Stimulated activated CD4-positive, alpha-beta T cell treated with anti-CD3 and anti-CD28 coated beads, Interleukin-4, amount 100 ng/mL, for 48 hours (primary cell): ENCODE data around the gene ISCU.

ENCODE experiments used
- DNase-seq, 2 donors: peaks; one replicate each; pipeline ENCODE4 v3.0.0-alpha.2; 2020; ENCODE audit warnings: low read depth in 2 of 2

Gene ISCU

GRCh38 chr12:108603743-108604142, 41.3 kb downstream of the ISCU start:
- DNase-seq, result no peak

GRCh38 chr12:108604208-108604941, 42.0 kb downstream of the ISCU start:
- no peak for DNase-seq

DNA sequence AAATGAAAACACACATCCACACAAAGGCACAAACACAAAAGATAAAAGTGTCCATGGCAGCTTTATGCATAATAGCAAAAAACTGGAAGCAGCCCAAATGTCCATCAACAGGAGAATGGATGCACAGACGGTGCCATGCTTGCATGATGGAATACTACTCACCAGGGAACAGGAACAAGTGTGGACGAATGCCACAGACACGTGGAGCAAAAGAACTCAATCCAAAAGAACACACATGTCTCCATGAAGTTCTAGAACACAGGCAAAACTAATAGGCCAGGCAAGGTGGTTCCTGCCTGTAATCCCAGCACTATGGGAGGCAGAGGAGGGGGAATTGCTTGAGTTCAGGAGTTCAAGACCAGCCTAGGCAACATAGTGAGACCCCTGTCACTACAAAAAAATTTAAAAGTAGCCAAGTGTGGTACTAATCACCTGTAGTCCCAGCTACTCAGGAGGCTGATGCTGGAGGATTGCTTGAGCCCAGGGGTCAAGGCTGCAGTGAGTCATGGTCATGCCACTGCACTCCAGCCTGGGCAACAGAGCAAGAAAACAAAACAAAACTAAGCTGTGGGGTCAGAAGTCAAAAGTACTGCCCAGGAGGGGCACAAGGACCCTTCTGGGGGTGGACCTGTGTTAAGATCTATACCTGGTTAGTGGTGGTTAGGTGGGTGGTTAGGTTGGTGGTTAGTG, 42.7 kb downstream of the ISCU start:
- DNase-seq, result no peak

GRCh38 chr12:108605690-108606406, 43.5 kb downstream of the ISCU start:
- no peak for DNase-seq

GRCh38 chr12:108606492-108606891, 44.1 kb downstream of the ISCU start:
- no peak for DNase-seq

GRCh38 chr12:108607981-108608600, 45.7 kb downstream of the ISCU start:
- no peak for DNase-seq

- no peak for DNase-seq
Measured at GRCh38 chr12:108608616-108609015, 46.2 kb downstream of the ISCU start.

DNA sequence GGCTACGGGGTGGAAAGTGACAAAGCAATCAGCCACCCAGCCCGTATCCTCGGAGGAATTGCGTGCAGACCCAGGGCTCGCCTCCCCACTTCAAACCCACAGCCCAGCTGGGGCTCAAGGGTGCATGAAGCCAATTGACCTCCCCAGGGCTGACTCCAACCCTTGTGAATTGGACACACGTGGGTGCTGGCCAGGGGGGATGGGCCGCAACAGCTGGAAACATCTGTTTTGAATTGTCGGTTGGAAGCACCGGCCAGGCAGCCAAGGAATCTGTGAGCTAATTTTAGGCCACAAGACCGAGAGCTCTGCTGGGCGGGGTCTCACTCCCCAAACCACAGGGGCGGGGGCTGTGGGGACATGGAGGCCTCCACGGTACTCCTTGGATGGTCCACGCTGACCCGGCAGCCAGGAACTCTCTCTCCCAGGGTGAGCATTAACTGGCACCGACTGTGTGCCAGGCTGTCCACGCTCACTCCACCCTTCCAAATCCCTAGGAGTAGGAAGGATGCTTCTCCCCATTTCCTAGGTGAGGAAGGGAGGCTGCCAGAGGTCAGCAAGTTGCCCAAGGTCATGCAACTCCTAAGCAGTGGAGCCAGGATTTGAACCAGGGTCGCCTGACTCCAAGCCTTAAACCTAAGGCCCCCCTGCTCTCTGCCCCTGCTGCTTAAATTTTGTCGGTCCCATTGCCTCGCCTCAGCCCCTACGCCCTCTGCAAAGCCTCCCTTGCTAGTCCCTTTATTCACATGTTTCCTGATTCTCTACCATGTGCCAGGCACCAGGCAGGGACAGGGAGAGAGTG, 47.3 kb downstream of the ISCU start:
- DNase-seq, result no peak

DNA sequence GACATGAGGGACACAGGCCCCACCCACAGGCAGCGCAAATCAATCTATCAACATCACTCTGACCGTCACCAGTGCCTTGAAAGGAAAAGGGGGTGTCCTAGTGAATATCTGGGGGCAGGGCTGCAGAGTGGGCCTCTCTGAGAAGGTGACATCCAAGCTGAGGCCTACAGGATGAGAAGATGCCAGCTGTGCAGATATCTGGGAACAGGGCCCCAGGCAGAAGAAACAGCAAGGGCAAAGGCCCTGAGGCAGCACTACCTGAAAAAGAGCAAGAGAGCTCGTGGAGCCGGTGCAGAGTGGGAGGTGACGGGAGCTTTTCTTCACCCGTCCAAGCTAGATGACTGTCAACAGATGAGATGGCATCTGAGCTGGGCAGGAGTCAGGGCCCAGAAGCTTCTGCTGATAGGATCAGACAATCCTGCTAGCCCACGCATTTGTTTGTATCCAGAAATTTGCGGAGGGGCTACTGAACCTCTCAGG, 48.0 kb downstream of the ISCU start:
- no peak for DNase-seq

GRCh38 chr12:108610856-108611605, 48.6 kb downstream of the ISCU start:
- DNase-seq, result no peak

- peak; percentile 47 to 52 for DNase-seq
Measured at GRCh38 chr12:108611884-108612415, 49.6 kb downstream of the ISCU start.

DNA sequence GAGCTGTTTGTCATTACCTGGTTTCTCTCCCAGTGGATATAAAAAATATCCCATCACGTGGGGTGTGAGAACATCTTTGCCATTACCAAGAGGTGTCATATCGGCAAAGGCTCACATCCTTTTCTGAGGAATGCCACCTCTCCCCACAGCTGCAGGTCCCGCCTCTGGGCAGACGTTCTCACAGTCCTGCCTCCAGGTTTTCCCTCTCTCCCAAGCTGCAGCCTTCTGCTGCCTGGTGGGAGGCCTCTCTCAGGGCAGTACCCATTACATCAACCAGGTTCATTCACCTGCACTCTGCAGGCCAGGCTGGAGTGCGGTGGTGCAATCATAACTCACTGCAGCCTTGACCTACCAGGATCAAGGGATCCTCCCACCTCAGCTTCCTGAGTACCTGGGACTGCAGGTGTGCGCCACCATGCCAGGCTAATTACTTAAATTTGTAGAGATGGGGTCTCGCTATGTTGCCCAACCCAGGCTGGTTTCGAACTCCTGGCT, 50.4 kb downstream of the ISCU start:
- no peak for DNase-seq

DNA sequence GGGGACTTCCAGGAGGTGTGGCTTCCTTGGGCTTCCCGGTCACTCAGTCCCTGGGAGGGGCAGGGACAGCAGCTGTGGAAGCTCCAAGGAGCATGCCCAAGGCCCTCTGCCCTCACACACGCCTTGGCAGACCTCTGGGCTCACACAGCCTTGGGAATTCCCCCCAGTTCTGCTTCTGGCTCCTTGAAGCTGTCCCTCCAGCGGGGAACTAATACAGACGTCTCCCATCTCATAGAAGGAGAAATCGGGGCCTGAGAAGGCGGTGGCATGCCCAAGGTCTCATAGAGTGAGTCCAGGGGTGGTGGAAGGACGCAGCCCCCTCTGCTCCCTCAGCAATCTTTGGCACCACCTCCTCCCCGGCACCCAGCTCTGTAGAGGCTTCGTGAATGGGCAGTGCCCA, 51.2 kb downstream of the ISCU start:
- no peak for DNase-seq

DNA sequence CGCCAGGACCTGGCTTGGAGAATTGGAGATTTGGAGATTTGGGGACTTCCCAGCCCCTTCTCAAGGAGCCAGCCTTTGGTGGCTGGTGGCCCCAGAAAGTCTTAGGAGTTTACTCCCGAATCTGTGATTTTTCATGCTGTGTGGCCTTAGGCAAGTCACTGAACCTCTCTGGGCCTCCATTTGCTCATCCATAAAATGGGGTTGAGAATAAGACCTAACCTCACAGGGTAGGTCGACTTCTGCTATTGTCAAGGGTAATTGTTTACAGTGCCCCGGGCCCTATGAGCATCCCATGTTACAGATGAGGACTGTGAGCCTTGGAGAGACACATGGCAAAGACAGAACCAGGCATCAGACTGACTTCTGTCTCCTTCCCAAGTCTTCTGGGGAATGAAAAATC, 51.6 kb downstream of the ISCU start:
- DNase-seq, result no peak

GRCh38 chr12:108614639-108615038, 52.2 kb downstream of the ISCU start:
- no peak for DNase-seq

GRCh38 chr12:108615918-108616317, 53.5 kb downstream of the ISCU start:
- no peak for DNase-seq

DNA sequence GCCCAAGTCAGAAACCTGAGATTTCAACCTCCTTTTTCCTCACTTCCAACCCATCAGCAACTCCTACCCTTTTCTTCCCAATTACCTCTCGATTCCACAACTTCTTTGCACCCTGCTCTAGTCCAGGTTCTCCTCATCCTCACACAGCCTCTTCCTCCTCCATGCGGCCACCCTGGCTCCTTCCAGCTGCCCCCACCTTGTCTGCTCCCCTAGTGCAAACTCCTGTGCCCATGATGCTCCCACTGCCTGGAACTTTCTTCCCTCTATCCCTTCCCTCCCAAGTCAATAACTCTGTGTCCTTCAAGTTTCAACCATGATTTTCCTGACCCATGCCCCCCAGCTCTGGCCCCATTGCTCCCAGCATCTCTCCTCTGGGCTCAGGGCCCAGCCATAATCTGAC, 54.0 kb downstream of the ISCU start:
- no peak for DNase-seq

DNA sequence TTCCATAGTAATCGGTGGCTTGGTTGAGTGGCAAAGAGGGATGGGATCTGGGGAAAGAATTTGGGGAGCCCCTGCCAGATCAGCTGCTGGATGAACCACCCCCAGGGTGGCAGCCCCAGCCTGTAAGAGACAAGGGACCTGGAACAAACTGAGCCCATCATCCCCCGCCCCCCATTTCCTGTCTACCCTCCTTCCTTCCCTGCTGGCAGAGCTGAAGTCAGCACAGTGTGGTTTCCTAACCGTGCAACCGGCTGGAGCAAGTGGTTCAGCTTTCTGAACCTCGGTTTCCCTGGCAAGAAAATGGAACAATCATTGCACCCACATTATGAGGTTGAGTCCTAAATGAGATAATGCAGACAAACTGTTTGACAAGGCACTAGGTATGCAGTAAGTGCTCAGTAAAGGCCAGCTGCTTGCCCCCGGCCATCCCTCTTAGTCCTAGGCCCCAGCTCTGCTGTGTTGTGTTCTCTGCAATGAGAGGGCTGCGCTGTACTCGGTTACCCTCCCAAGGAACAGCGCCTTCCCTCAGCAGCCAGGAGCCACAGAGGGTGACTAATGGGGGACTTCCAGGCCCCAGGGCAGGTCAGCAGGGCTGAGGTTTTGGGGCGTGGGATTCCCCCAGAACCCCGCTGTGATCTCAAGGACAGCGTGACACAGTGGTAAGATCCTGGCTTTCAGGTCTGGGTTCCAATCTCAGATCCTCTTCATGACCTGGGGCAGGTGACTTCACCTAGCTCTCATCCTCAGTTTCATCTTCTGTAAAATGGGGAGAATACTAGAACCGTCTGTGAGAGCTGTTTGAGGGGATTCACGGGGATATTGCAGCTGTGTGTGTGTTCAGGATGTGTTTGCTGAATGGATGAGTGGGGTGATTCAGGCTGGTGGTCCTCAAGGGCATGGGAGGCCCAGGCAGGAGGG, 54.8 kb downstream of the ISCU start:
- DNase-seq, result peak; percentile 54 to 84
